ENCODE results near the gene KIF11.

The KIF11 gene

DNA sequence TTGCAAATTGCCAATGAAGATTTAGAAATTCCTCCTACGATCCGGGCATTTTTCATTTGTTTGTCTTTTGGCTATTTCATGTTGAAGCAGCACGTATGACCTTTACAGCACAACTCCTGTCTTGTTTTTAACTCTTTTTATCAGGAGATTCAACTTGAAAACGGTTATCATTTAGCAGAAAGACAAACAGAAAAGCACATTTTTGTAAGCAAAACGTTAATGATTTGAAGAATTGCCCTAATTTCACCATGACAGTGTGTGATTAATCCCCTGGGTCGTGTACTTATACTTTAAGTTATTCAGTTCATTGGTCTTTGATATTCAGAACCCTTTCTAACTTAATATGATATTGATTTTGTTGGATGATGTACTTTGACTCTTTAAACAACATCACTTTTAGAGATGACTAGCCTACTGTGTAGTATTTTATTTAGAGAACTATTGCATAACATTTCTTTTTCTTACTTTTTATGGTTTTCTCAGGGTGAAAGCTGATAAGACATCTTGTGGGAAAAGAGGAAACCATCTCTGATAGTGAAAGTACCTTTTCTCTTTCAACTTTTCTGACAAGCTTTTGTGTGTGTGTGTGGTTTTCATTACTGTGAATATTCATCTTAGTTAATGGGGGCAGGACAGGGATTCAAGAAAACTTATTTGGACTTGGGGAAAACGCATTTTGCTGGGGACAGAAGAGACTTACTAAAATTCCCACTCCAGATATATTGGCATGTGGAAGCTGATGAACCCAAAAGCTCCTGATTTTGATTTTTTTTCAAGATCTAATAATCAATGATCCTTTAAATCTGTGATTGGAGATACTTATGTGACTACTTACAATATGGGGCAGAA lies 105.0 kb downstream of the KIF11 start:
- TF ChIP-seq CTCF (IDR thresholded peaks at IDR 0.05; ENCODE audit: control extremely low read depth, extremely low read depth, low read depth, missing control alignments), result no peak
- ChIA-PET POLR2A (no interaction called here), CTCF (interaction anchor here (1.1 to 1.2 kb wide), 3 partner anchors 14 to 84 kb away, joined by 3 read pairs; no protein-coding TSS in a partner anchor)
- DNase-seq (ENCODE audit: extremely low spot score), result no peak

DNA sequence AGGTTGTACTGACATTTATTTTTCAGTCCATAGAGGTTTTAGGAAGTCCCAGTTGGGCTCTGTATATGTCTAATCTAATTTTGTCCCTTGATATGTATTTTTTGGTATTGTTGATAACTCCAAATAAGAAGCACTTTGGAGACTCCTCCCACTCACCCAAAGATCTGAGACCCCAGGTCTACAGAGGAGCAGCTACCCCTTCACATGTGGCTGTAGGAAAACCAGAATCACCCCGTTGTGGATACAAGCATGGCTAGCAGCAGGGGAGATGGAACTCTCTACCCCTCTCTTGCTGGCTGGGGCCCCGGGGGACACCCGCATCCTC lies 106.2 kb downstream of the KIF11 start:
- no peak for DNase-seq (ENCODE audit: extremely low spot score)
- ChIA-PET CTCF (interaction anchor here (1.1 to 1.5 kb wide), 2 partner anchors 10 to 11 kb away, joined by 3 to 4 read pairs; no protein-coding TSS in a partner anchor), POLR2A (no interaction called here)
- TF ChIP-seq CTCF (IDR thresholded peaks at IDR 0.05; ENCODE audit: control extremely low read depth, extremely low read depth, low read depth, missing control alignments), result no peak

DNA sequence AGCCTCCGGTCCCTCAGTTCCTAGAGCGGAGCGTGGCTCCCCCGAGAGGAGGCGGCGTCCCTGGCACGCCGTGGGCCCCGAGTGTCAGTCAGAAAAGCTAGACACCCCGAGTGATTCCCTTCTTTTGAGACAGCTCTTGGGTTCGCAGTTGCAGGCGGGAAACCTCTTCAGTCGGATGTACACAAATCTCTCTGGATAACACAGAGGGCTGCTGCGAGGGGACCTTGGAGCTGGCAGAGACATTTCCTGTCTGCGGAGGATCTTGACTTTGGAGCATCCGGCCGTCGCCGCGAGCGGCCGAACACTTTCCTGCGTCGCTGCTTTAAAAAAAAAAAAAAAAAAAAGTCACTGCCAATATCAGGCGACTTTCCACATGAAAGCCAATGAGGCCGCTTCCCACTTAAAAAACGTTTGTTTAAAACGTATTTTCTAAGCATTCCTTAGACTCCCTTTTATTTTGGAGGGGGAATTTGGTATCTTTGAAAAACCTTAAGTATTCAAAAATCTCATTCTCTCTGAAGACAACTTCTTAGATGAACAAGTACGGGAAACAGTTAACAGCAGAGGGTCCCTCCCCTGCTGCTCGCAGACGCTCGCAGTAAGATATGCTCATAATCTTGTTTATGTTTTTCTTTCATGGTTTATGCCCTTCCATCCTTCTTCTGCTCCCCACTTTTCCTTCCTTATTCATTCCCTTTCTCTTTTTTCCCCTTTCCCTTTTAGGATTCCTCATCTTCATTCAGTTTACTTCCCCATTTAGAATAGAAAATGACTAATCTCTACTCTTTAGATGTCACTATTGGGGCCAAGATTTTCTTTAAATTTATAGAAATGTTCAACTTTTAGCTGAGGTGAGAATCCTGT lies 106.8 kb downstream of the KIF11 start:
- no peak for TF ChIP-seq CTCF (IDR thresholded peaks at IDR 0.05; ENCODE audit: control extremely low read depth, extremely low read depth, low read depth, missing control alignments)
- CTCF ChIA-PET, result interaction anchor here (1.1 to 1.5 kb wide), 3 partner anchors 9 to 12 kb away, joined by 3 to 4 read pairs (median 4); partner anchors contain the start of gene HHEX
- DNase-seq (ENCODE audit: extremely low spot score), result no peak
- POLR2A ChIA-PET, result no interaction called here

DNA sequence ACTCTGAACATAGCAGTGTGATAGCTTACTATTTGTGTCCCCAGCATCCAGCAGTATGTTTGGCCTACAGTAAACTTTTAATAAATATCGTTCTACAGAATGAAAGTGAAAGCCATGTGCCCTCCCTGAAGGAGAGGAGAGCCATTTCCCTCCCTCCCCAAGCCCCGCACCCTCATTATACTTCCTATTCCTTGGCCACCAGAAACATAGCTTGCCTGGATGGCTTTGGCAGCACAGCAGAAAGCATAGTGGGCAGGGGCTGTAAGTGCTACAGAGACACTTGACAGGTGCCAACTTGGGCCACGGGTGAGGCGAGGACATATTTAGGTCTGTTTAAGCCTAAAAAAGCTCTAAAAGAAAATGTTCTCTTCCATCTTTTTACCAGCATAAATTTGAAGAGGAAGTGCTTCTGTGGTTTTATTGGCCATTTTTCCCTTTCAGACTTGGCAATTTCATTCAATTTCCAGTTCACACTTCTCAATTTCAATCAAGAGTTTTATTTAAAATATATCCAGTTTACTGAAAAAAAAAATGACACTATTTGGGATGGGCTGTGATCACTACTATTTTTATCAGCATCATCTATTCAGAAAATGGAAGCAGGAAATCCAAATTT lies 109.5 kb downstream of the KIF11 start:
- POLR2A ChIA-PET, result no interaction called here
- DNase-seq (ENCODE audit: extremely low spot score), result no peak
- CTCF ChIA-PET, result interaction anchor here (1.1 to 2.3 kb wide), 4 partner anchors 10 to 141 kb away, joined by 3 to 7 read pairs (median 3); partner anchors contain the start of gene HHEX
- TF ChIP-seq CTCF (IDR thresholded peaks at IDR 0.05; ENCODE audit: control extremely low read depth, extremely low read depth, low read depth, missing control alignments), result no peak

Data from GM10248 (cell line).